ENCODE measurements around the gene EHMT2.
"Not testable (repeated sequence)": the region's sequence is repeated elsewhere in the genome, so short reads cannot be mapped to it uniquely, and the experiment has no call there.

EHMT2 gene

DNA sequence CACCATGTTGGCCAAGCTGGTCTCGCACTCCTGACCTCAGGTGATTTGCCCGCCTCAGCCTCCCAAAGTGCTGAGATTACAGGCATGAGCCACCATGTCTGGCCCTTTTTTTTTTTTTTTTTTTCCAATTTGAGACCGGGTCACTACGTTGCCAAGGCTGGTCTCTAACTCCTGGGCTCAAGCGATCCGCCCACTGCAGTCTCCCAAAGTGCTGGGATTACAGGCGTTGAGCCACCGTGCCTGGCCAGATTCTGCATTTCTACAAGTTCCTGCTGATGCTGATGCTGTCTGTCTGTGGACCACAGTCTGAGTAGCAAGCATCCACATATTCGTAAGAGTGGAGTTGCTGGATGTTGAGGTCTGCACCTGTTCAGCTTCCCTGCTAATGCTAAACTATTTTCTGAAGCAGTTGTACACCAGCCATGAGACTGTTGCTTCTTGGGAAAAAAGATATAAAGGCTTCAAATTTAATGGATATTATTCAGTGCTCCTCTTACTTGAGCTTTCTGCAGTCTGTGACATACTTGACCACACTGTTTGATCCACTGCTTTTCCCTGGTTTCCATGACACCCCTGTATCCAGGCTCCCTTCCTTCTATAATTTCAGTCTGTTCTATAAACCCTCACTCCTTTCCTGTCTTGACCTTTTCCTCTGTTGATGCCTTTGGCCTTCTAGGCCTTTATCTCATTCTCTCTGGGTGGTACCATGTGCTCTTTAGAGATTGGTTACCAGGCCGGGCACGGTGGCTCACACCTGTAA is 14.5 kb upstream of the EHMT2 start:
- DNase-seq: no peak

DNA sequence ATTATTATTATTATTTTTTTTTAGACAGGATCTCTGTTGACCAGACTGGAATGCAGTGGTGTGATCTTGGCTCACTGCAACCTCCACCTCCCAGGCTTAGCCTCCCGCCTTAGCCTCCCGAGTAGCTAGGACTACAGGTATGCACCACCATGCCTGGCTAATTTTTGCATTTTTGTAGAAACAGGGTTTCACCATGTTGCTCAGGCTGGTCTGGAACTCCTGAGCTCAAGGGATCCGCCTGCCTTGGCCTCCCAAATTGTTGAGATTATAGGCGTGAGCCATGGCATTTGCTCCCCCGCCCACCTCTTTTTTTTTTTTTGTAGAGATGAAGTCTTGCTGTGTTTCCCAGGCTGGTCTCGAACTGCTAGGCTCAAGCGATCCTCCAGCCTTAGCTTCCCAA is 11.8 kb upstream of the EHMT2 start:
- DNase-seq: not testable (repeated sequence)

DNA sequence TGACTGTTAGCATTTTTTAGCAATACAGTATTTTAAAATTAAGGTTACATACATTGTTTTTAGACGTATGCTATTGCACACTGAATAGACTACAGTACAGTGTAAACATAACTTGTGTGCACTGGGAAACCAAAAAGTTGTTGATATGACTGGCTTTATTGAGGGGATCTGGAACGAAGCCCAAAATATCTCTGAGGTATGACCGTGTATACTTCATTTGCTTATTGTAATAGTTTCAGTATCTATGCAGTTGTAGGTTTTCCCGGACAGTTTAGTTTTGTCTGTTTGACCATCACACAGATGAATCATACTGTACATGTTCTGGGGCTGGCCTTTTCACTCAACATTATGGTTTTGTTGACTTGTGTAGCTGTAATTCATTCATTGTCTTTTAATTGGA is 11.3 kb upstream of the EHMT2 start:
- DNase-seq: no peak

DNA sequence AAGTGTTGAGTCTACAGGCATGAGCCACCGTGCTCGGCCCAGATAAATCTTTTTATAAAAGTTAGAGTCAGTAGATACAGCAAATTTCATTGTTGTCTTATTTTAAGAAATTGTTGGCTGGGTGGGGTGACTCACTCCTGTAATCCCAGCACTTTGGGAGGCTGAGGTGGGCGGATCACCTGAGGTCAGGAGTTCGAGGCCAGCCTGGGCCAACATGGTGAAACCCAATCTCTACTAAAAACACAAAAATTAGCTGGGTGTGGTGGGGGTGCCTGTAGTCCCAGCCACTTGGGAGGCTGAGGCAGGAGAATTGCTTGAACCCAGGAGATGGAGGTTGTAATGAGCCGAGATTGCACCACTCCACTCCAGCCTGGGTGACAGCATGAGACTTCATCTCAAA is 10.8 kb upstream of the EHMT2 start:
- DNase-seq: not testable (repeated sequence)

DNA sequence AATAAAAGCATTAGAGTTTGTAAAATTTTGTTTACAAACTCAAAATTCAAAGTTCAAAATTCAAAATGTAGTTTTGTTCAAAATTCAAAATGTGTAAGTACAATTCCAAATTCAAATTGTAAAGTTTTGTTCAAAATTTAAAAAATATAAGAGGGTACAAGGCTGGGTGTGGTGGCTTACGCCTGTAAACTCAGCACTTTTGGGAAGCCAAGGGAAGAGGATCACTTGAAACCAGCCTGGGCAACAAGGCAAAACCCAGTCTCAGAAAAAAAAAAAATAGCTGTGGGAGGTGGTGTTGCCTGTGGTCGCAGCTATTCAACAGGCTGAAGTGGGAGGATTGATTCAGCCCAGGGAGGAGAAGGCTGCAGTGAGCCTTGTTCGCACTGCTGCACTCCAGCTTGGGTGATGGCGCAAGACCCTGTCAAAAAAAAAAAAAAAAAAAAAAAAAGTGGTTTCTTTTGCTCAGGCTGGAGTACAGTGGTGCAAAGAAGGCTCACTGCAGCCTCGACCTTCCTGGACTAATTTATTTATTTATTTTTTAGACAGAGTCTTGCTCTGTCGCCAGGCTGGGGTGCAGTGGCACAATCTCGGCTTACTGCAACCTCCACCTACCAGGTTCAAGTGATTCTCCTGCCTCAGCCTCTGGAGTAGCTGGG is 9.8 kb upstream of the EHMT2 start:
- DNase-seq: no peak

DNA sequence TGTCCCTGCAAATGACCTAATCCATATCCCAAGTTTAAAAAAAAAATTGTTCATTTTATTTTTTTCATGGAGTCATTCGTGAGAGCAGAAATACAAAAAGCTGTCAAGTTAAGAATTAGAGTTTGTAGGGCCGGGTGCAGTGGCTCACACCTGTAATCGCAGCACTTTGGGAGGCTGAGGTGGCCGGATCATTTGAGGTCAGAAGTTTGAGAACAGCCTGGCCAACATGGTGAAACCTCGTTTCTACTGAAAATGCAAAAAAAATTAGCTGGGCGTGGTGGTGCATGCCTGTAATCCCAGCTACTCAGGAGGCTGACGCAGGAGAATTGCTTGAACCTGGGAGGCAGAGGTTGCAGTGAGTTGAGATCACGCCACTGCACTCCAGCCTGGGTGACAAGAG is 9.2 kb upstream of the EHMT2 start:
- not testable (repeated sequence) for DNase-seq

DNA sequence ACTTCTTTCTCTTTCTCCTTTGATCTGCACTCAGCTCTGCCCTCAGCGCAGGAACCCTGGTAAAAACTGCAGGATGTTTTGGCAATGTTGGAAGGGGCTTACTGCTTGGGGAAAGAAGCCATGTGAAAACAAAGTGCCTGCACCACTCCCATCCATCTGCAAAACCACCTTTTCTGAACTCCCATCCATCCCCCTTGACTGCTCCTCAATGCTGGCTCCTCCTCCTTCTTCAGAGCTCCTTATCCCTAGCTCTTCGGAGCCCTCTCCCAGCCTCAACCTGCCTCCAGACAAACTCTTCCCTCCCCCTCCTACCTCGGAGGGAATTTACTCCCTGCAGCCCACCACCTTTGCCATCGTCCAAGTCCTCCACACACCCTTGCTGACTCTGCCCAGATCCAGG is 8.6 kb upstream of the EHMT2 start:
- DNase-seq: no peak

DNA sequence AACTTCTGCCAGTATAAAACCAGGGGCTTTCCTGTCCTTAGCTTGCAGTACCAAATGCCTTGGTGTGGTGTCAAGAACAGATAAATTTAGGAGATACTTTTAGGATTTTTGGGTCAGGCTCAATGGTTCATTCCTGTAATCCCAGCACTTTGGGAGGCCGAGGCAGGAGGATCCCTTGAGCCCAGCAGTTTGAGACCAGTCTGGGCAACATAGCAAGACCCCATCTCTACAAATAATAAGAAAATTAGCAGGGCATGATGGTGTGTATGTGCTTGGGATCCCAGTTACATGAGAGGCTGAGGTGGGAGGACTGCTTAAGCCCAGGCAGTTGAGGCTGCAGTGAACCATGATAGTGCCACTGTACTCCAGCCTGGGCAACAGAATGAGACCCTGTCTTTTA is 7.5 kb upstream of the EHMT2 start:
- DNase-seq: no peak

DNA sequence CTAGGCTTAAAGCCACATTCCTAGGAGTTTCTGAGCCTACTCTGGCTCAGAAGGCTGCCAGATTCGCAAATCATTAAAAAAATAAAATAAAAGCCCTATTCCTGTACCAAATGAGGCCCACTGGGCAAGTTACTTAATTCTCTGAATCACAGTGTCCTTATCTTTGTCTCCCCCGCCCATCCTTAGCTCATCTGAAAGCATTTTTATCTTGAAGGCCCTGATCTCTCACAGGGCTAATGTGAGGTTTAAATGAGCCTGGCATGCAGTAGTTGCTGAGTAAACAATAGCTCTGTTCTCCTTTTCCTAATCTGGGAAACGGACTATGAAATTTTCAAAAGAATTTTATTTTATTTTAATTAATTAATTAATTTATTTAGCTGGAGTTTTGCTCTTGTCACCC is 6.5 kb upstream of the EHMT2 start:
- DNase-seq: no peak

DNA sequence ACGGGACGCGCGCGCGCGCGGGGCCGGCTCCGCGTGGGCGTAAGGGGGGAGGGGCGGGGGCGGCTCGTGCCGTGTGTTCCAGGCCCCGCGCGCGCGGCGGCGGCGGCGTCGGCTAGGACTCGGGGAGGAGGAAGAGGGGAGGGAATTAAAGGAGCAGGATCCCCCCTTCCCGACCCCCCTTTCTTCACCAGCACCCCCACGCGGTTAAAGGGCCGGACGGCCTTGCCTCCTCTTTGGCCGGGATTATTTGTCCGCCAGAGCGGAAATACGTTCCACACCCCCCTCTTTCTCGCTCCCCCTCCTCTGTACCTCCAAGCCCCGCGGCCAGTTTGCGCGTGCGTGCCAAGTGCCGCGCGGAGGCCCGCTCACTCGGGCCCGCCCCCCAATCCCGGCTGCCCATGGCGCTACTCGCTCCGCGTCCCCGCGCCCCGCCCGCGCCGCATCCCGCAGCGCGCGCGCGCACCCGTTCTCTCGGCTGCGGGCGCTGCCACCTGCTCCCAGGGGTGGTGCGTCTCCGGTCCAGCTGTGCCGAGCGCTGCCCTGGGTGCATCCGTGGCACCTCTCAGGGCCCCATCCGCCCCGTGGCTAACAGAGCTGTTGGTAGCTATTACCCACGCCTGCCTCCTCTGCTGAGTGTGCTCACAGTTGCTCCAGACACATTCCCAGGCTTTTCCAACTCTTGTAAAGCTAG is 4.6 kb upstream of the EHMT2 start, which contains the start of gene ZBTB12:
Gene ZBTB12 (minus strand): TSS at position 134 of the 691 bp plus-strand sequence. CDS start 781 bp downstream, outside the sequence.
- peak; percentile 73 for DNase-seq

DNA sequence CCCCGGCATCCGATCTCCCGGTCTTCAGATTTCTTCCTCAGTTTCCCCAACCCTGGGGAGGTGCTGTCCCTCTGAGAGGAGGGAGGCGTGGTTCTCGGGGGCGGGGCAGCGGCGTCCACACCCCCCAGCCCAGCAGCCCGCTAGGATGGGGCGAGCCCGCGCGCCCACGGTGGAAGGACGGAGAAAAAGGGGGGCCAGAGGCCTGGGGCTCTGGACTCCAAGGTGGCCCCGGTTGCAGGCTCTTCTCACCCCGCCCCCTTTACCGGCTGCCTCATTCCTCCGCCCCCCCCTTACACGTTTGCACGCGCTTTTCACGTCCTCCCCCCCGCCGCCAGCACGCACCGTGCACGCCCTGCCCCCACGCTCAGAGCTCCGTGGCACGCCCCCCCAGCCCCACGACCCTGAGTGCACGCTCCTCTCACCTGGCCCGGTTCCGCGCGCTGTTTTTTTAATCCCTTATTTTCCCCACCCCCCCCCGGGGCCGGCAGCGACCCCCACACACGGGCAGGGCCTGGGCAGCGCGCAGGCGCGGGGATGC is 4.0 kb upstream of the EHMT2 start:
- no peak for DNase-seq

DNA sequence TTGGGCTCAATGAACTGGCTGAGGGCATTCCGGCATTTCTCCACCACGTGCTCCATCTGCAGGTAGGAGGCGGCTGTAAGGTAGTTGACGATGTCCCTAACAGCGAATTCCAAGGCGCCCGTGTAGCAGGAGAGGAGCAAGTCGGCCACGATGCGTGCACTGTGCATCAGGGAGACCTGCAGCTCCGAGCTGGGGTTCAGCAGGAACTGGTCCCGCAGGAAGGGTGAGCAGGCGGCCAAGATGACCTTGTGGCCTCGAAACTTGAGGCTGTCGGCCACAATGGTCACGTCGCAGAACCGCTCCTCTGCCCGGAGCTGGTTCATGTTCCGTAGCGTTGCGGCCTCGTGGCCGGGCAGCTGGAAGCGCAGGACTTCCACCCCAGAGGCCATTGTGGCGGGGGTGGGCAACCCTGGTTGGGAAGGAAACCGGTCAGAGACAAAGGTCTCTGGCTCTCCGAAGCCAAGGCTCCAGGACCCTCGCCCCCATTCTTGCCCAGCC is 3.5 kb upstream of the EHMT2 start:
- DNase-seq: no peak

DNA sequence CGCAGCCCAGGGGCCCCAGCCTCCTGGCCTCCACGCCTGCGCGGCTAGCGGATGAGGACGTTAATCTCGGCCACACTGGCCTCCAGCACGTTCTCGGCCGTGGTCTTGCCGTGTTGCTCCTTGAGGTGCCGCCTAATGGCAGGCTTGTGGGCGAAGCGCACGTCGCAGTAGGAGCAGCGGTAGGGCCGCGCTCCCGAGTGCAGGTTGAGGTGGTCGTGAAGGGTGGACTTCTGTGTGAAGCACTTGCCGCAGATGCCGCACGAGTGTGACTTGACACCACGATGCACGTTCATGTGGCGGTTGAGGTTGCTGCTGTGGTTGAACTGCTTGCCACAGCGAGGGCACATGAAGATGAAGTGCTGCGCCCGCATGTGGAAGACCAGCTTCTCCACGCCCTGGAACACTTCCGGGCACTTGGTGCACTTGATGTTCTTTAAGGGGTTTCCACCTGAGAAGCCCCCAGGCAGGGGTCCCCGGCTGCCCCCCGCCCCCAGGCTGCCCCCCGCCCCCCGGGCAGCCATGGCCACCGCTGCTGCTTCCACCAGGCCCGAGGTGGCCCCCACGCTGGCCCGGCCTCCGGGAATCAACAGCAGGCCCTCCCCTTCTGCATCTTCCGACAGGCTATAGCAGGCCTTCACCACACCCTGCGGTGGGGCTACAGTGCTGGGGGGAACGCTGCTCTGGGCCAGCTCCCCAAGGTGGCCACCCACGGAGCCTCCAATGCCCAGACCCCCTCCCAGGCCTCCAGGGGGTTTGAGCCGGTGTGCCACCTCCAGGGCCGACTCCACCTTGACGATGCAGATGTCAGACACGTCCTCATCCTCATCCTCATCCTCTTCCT is 2.6 kb upstream of the EHMT2 start:
- DNase-seq: no peak

DNA sequence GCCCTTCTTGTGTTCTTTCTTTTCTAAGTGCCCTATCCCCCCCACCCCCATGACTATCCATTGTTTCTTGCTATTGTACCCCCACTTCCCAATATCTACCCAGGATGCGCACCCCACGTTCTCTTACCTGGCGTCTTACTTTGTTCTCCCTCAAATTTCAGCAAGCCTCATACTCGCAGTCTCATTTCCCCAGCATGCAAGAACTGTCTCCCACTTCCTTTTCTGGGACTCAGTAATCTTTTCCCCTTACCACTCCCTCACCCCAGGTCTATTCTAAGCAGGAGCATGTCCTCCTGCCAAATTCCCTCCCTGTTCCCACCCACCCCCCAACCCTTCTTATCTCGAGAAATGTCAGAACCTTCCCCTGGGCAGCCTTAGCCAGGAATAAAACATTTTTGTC is 1.7 kb upstream of the EHMT2 start:
- DNase-seq: no peak

DNA sequence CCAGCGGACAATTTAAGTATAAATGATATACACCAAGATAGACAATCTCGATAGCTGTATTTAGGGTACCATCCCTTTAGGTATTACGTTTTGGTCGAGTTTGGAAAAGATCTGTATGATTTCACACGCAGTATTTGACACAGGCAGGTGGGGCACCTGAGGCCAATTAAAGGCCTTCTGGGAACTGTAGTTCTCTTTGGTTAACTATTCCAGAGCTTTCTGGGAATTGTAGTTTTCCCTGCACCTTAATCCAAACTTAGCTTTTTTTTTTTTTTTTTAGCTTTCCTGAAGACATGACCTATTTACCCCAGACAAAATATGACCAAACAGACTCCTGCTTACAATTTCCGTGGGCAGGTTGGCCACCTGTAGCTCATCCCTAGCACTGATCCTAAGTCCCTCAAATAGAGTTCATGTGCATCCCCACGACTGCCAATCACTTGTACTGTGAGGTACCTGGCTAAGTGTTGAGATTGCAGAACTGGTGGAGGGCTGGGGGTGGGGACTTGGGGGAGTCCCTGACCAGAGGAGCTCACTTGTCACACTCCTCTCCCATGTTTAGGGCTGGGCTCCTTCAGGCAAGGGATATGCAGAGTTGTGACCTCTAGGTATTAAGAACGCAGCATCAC is 999 bp upstream of the EHMT2 start:
- DNase-seq: no peak

DNA sequence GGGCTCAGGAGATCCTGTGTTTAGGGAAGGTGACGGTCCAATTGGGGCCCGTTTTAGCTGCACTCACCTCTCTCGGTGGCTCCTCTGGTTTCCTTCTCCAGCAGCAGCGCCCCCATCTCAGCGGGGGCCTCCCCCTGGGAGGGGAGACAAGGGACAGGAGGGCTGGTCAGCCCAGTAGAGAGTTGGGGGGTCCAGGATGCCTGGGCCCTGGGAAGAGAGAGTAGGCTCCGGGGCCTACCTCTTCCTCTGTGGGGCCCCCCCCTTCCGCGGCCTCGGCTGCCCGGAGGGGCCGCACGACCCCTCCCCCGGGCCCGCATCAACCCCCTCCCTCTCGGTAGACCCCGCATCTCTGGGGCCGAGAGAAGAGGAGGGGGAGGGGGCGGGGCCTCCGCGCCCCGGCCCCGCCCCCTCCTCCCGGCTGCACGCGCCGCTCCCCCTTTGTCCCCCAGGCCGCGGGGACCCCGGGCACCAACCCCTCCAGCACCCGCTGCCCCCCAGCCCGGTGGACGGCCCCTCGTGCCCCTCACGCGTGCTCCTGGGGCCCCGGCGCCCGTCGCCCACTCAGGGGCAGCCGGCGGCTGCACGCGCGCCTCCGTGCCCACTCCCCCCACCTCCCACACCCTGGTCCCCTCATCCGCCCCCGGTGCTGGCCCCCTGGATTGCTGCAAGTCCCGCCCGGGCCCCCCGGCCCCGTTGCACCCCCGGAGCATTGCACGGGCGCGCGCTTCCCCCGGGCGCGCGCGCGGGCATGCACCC is 464 bp downstream of the EHMT2 start:
- DNase-seq: no peak

DNA sequence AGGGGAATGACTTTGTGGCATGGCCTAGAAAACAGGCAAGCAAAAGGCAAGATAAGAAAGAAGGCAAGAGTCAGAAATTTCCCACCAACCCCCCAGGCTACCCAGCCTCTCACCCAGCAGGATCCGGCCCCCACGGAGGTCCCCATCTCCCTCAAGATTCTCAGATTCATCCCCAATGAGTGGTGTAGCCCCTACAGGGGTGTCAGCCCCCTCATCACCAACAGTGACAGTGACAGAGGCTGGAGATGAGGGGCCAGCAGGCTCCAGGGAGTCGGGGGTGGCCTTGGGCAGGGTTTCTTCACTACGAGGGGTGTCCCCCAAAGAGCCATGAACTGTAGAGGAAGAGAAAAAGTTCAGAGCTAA is 1.0 kb downstream of the EHMT2 start:
- no peak for DNase-seq

DNA sequence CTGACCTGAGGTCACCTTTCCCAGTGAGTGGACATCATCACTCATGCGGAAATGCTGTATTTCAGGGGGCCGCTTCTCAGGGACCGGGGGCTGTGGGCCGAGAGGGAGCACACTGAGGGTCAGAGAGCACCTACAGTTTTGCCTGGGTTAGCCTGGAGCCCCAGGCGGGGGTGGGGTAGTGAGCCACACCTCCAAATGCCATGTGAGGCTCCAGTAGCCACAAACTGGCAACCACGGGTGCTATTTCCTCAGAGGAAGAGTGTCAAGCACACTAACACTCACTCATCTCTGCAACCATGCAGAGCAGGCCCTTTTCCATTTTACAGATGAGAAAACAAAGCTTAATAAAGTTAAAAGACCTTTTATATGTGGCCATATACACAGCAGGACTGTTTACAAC is 4.7 kb downstream of the EHMT2 start:
- DNase-seq: no peak

DNA sequence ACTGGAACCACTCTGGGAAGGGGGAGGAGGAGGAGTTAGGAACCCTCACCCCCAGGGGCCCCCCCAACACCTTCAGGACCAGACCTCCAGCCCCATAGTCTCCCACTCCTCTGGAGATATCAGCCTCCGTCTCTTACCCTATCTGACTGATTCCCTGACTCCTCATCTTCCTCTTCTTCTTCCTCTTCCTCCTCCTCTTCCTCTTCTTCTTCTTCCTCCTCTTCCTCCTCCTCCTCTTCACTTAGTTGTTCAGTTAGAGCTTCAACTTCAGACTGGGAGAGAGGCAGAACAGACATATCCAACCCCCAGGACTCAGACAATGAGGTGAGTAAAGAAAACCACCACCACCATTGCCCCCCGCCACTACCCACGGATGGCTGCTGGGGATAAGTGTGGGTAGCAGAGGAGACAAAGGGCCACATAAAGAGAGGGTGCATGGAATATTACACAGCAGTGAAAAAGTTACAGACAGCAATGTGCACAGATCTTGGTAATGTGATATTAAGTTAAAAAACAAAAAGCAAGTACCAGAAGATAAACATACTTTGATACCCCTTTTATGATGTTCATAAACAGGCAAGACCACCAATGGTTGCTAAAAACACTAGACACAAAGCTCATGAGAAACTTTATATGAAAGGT is 8.0 kb downstream of the EHMT2 start:
- no peak for DNase-seq

DNA sequence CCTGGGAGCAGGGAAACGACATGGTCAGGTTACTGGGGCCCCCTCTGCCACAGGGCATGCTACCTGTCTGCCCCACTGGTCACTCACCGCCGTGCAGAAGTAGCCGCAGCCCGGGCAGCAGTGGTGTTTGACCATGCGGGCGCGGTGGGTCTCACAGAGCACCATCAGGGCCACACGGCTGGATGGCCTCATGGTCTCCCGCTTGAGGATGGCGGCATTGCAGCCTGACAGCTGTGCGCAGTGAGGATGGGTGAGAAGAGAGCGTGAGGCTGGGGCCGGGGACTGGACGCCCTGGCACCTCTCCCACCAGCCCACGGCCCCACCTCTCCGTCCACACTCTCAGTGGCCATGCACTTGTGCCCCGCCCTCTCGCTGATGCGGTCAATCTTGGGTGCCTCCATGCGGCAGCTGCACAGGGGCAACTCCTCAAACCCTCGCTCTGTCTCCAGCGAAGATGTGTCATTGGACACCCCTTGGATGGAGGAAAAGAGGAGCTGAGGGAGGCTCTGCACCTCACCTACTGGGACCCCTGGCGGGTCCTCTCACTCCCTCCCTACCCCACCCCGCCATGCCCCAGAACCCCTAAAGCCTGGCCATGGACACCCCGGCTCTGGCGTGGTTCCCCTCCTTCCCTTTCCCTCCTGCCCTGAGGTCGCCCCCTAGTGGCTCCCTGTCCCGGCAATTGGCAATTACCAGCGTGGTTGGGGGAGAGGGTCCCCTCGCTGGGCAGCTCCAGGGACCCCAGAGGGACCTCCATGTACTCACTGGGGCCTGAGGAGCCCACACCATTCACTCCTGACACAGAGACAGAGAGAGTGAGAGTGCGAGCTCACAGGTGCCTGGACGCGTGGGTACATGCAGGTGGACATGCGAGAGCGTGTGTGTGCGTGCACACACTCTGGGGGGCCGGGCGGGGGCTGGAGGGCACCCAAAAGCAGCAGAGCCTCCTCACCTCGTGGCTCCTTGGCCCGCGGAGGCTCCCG is 8.9 kb downstream of the EHMT2 start:
- no peak for DNase-seq
